Astrocyte of the hippocampus (primary cell): ENCODE results near the gene PLA2G6.
"Not testable (repeated sequence)": the region's sequence is repeated elsewhere in the genome, so short reads cannot be mapped to it uniquely, and the experiment has no call there.

Source experiments
- DNase-seq: peaks from one replicate; pipeline ENCODE4 v3.0.0; 2011; ENCODE audit warnings: low read depth, low spot score

Gene PLA2G6

DNA sequence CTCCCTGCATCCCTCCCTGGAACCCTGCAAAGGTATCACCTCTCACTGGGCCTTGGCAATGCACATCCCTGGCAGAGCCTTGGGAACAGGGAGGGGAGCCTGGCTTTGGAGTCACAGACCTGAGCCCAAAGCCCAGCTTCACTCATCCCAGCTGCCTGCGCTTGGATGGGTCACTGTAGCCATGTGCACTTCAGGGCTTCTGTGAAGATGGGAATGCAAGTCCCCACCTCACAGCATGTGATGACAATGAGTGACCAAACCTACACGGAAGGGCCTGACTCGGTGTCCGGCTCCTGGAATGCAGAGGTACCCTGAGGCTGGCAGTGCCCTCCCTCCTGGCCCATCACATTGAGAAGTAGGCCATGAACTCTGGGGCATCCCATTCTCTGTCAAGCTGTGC is 48.3 kb downstream of the PLA2G6 start:
- DNase-seq, result no peak

DNA sequence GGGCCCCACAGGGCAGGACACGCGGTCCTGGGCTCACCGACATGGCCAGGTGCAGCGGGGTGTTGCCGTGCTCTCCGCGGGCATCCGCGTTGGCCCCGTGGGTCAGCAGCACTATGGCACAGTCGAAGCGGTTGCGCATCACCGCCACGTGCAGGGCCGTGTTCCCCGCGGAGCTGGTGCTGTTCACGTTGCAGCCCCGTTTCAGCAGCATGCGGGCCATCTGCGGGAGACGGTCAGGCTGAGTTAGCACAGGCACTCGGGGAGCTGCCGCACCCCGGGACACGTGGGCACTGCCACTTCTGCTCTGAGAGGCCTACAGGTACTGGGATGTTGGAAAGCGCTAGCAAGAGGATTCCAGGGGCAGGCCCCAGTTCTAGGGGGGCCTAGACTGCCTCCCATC is 48.8 kb downstream of the PLA2G6 start:
- DNase-seq, result no peak

DNA sequence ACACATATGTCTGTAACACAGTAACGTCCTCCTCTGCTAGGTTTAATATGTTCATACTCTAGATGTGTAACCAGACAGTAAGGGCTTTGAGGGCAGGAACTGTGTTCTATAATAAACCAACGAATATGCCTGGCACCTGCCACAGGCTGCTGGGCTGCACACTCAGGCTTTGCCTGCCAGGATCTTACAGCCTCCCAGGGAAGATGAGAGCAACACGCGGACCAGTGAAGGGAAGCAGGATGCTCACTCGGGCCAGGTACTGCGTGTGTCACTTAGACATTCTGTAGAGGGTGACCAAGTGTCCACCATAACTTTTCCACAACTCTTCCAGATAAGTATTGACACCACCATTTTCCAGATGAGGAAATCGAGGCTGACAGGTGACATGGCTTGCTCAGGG is 49.5 kb downstream of the PLA2G6 start:
- DNase-seq, result no peak

DNA sequence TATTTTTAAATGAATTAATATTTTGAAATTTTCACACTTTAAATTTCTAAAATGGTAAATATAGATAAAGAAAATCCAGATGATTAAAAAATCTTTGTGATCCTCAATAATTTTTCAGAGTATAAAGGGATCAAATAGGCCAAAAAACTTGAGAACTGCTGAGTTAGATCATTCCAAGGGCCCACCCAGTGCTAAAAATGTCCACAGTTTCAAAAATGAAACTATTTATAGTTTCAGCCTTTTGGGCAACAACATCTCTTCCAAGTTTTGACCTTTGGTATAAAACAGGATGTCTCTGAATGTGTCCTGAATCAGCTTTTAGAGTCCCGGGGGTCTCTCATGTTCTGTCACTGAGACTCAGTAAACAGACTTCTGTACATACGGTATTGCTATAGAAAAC is 50.2 kb downstream of the PLA2G6 start:
- no peak for DNase-seq

DNA sequence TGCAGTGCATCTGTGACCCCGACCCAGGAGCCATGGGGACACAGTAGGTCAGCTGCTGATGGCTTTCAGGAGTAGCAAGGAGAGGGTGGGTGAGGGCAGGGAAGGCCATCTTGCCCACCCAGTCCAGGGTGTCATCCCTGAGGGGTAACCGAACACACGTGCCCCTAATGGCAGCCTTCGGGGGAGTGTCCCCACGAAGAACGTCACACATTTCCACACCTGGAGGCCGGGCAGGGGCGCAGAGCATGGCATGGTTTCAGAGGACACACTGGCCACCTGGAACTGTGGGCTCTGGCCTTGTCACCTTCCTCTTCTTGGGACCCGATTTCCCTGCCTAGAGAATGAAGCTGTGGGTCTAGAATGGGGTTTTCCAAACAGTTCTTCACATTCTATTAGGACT is 51.8 kb downstream of the PLA2G6 start:
- no peak for DNase-seq

DNA sequence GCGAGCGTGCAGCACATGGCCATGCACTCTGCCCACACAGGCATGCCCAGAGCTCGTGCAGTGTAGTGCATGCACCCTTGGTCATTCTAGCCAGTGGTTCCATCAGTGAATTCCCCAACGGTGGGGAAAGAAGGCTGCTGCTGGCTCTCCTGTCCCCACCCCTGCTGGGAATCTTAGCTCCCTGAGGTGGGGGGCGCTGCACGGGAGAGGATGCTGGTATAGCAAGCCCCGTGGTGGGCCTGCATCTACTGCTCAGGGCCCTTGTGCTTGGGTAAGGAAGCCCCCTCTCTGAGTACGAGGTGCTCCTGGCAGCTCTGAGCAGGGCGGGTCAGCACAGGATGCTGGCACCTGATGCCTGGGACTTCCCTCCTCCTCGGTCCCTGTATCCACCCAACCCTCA is 52.6 kb downstream of the PLA2G6 start:
- DNase-seq, result no peak

DNA sequence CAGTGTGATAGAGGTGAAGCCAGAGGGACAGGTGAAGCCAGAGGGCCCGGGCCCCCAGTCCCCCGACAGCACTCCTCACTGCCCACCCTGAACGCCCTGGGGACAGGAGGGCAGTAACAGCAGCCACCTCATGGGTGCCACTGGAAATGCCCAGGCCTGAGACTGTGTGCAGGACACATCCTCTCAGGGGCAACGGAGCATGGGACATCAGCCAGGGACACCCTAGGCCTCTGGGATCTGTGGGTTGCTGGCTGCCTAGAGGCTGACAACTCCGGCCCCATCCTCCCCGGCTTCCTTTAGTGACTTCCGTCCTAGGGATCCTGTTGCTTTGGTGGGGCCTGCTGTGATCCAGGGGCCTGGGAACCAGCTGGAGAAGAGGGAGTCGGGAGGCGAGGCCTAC is 53.8 kb downstream of the PLA2G6 start:
- no peak for DNase-seq

DNA sequence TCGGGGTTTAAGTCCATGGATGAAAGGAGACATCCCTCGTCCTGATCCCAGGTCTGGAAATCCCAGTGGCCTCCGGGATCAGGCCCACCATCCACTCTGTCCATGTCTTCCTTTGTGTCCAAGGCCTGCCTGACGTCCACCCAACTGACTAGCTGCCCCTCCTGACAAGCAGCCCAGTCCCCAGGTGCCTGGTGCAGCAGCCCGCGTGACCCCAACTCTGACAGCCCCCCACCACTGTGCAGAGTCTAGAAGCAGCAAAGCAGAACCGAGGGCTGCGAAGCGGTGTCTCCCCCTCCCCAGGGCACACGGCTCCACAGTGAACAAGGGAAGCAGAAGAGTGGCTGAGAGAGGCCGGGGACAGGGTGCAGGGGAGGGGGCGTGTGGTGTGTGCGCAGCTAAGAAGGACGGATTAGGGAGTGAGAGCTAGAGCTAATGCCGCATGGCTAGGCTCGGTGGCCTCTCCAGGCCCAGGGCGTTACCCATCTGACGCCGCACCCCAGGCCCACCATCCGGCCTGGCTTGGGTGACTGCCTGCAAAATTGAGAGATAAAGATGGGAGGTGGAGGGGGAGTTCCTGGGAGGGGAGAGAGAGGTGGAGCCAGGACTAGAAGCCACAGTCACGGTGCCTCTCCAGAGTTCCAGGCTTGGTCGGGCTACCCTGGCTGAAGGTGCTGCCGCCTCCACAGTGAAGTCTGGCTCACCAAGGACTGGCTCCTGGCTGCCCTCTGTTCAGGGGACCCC is 54.5 kb downstream of the PLA2G6 start:
- no peak for DNase-seq

DNA sequence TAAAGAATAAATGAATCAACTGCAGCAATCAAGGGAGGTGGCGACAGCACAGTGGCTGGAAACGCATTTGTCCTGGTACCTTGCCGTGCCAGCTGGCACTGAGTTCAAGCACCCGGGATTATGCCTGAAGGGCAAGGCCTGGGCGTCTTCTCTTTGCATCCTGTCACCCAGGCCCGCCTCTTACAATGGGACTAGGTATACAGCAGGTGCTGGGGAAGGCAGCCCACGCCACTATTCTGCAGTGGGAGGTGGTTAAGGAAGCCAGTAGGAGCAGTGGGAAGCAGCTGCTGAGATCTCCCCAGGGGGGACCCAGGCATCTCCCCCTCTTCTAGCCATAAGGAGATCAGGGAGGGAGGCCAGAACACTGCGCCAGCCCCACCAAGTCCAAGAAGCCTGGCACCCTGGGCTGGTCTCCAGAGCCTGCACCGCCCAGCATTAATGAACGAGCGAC is 55.9 kb downstream of the PLA2G6 start:
- no peak for DNase-seq

DNA sequence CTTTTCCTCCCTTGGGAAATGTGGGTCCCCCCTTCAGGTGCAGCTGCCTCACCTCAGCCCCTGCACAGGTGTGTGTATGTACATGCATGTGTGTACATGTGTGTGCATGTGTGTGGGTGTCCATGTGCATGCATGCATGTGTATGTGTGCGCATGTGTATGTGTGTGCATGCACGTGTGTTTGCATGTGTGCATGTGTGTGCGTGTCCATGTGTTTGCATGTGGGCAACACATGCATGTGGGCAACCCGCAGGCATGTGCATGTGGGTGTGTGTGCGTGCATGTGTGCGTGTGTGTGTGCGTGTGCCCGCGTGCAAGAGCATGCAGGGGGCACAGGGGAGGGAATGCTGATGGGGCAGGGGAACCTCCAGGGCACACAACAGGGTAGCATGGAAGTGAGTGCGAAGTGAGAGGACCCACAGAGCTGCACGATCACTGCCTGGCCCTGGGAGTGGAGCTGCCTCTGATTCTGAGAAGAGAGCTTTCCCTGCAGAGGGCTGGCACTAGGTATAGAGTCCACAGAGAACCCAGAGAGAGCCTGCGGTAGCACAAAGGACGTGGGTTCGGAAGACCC is 56.5 kb downstream of the PLA2G6 start:
- DNase-seq, result no peak

DNA sequence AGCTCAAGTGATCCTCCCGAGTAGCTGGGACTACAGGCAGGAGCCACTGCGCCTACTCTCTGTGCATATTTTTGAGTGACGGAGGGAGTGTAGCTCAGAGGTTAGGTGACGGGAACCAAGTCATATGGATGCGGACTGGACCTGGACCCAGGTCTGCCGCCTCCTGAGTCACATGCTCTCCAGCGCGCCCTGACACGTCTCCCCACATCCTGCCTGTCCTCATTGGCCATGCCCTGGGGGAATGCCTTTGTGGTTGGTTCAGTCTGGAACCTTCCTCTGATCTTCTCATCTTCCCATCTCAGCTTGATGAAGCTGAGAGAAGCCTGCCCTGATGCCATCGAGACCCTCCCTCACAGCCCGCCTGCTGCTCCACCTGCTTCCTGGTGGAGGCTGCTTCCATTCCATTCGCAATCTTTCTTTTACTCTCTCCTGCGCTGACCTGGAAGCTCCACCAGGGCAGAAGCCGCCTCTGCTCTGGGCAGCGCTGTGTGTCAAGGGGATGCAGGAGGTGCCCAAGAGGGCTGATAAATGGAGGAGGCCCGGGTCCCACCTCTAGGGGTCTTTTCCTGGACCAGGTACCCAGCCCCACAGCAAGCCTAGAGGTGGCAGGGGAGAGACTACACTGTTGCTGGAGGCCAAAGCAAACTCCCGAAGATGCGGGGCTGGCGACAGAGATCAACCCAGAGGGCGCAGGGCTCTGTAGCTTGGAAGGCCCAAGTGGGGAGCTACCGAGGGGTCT is 57.2 kb downstream of the PLA2G6 start:
- no peak for DNase-seq

DNA sequence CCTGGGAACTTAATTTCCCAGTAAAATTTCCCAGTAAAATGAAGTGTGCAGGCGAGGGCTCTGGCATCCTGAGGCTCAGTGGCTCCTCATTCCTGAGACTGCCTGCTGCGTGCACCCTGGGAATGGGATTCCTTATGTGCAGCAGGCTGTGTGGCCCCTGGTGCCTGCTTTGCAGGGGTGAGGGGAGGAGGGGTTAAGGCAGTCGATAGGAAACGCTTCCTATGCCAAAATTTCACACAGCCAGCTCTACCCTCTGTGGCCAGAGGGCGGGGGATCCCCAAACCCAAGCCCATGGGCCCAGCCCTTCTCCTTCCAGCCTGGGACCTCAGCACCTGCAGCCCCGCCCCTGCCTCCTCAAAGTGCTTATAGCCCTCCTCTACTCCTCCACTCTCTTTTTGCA is 59.0 kb downstream of the PLA2G6 start:
- no peak for DNase-seq

DNA sequence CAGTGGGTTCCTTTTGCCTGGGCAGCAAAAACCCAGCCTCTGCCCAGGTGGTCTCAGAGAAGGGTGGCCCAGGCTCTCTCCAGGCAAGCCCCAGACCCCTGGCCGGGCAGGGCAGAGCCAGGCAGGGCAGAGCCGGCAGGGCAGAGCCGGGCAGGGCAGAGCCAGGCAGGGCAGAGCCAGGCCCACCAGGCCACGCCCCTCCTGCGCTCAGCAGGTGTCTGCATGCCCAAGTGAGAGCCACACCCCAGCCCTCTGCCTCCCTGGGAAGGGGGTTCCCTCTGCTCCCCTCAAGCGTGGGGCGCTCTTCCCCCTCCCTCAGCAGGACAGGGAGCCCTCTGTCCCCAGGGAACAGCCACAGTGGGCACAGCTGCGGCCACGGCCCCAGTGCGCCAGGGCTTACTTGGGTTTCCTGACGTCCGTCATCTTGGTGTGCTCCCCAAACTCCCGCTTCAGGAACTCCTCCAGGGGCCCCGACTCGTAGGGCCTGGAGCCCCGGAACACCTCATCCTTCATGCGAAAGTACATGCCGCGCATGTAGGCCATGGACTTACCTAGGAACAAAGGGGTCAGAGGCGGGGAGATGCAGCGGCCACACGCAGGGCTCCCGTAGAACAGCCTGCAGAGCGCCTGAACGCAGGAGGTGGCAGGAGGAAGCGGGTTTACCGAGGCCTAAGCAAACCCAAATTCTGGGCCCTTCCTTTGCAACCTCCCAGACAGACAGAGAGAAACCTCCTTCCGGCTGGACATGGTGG is 61.1 kb downstream of the PLA2G6 start:
- no peak for DNase-seq

DNA sequence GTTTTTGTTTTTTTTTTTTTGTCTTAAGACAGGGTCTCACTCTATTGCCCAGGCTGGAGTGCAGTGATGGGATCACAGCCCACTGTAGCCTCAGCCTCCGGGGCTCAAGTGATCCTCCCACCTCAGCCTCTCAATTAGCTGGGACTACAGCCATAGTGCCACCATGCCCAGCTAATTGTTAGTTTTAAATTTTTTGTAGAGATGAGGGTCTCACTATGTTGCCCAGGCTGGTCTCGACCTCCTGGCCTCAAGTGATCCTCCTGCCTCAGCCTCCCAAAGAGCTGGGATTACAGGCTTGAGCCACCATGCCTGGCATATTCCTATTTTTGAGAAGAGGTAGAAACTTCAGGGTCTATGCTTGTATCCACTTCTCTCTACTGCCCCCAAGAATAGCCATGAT is 62.9 kb downstream of the PLA2G6 start:
- not testable (repeated sequence) for DNase-seq

DNA sequence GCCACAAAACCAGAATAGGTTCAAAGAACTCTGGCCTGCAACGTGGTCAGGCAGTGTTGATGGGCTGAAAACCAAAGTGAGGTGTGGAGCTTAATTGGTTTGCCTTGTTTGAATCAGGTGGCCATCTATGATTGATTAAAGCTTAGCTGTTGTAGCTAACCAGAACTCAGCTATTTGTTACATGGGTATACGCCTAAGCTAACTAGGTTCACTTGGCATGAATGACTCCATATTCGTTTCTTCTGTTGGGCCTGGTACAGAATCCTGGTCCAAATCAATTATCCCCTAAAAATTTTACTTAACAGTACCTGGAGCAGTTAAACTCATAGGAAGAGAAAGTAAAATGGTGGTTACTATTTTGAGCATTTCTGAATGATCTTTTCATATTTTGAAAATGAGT is 63.4 kb downstream of the PLA2G6 start:
- no peak for DNase-seq

DNA sequence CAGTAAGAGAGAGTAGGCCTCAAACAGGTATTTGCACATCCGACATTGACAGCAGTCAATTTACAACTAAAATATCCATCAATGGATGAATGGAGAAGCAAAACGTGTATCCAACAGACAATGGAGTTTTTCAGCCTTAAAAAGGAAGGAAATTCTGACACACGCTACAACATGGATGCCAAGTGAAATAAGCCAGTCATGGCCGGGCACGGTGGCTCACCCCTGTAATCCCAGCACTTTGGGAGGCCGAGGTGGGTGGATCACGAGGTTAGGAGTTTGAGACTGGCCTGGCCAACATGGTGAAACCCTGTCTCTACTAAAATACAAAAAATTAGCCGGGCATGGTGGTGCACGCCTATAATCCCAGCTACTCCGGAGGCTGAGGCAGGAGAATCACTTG is 64.1 kb downstream of the PLA2G6 start:
- DNase-seq, result not testable (repeated sequence)

DNA sequence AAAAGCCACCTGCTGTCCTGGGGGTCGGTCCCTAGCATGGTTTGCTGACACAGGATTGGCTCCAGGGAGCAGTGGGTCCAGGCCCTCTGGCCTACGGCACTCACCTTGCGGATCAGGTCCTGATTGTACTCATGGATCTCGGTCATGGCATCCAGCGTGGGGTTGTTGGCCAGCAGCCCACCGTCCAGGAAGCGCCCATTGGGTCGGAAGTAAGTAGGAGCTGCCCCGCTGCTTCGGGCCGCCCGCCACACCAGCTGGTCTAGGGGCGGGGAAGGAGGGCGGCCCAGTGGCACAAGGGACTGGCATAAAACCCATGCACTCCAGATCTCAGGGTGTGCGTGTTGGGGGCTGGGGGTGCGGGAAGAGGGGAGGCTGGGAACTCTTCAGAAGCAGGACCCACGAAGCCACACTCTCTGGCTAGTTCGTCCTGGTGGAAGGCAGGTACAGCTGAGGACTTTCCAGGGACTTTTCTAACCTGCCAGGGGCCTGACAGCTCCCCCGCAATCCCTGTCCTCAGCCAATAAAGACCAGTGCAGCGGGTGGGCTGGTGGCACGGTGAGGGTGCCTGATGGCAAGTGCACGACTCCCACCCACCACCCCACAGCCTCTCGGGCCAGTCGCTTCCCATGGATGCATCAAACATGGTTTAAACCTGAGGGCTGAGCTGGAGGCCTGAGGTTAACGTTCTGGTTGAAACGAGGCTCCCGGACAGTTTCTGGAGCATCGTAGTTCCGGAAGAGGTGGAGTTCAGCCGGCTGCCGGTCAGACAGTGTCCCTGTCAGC is 66.0 kb downstream of the PLA2G6 start:
- DNase-seq, result no peak

DNA sequence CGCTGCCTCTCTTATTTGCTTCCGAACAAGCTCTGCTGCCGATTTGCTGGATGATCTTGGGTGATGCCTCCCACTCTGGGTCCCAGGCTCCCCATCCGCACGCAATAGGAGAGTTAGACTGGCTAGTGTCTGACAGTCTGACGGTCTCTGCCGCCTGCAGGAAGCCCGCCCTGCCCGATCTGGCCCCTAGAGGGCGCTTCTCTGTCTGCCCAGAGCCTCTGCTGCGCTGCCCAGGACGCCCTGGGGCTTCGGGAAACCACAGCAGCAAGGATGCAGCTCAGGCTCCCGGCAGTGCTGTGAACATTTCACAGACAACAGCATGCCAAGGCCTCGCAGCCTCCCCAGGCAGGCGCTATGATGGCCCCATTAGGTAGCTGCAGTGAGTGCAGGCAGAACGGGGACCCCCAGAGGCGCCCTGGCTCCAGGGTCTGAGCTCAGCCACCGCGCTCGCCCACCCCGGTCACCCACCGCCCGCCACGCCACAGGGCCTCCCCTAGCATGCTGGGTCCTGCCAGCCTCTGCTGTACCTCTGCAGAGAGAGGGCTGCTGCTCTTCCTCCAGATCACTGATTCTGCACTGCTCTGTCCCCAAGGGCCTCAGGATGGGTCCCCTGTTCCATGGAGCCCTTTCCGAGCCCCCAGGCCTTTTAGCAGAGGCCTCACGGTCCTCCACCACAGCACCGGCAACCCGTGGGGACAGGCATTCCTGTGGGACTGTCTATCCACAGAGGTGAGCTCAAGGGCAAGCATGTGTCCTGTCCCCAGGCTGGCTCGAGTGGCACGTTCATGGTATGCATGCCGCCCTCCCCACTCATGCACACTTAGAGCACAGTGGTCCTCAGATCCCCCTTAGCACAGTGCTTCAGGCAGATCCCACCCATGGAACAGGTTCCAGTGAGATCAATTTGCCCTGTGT is 66.9 kb downstream of the PLA2G6 start:
- peak; percentile 94 for DNase-seq

DNA sequence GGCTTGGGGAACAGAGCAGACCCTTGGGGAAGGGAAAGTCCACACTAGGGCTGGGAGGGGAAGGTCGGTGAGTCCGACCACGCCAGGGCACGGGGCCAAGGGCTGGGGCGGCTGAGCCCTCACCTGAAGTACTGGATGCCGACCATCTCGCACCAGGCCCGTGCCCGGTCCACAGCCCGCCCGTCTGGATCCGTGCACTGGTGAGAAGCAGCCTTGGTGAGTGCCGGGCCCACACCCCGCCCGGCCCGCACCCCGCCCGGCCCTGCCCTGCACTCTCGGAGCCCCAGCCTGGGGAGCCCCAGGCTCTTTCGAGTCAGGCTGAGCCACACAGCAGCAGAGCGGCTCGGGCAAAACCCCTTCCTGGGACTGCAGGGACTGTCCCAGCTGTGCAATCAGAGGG is 69.2 kb downstream of the PLA2G6 start:
- no peak for DNase-seq

DNA sequence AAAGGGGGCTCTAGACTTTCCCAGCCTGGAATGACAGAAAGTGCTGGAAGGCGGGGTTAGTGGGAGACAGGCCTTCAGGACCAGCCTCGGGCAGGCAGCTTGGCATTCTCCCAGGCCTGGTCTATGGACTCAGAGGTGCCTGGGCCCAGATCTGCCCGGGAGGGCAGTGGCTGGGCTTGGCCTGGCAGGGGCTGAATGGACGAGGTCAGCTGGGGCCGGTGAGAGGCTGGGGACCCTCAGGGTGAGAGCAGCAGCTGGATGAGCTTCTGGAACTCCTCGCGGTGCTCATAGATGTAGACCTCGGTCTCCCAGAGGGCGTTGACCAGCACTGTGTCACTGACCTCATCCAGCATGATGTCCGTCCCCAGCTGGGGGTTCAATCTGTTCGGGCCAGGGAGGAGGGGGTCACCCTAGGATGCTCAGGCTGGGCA is 69.7 kb downstream of the PLA2G6 start:
- DNase-seq, result no peak
